ENCODE measurements around the gene SOCS3. TPM values are rescaled to one million over a fixed set of nuclear protein-coding genes. Genes with fewer than 3 reads are reported as not detected.

Gene SOCS3
- total and polyA plus RNA-seq, 10 of the 15 experiments (the other 5 are each of a cell fraction or from before 2014, with no cell fraction given) = 0.05 to 3.9 (median 1.0) TPM

- TF ChIP-seq NBN (IDR thresholded peaks at IDR 0.05) = 0 out of 2 replicates have a peak, but pooled peaks have one; percentile 46
- TF ChIP-seq PRDM15 (CRISPR knock-in tag; IDR thresholded peaks at IDR 0.05) = no peak
- TF ChIP-seq RCOR1 (conservative IDR thresholded peaks at IDR 0.05; ENCODE audit: low read depth, low read length) = no peak
- TF ChIP-seq BCLAF1 (IDR thresholded peaks at IDR 0.05) = no peak
- 0 out of 2 replicates have a peak, but pooled peaks have one; percentile 5 for TF ChIP-seq BCL11A (IDR thresholded peaks at IDR 0.05; ENCODE audit: low read depth, low read length)
- TF ChIP-seq ZSCAN29 (IDR thresholded peaks at IDR 0.05) = no peak
- no peak for TF ChIP-seq REST (IDR thresholded peaks at IDR 0.05; ENCODE audit: low read depth, low read length)
- no peak for TF ChIP-seq ZNF592 (IDR thresholded peaks at IDR 0.05)
- no peak for TF ChIP-seq CHD2 (IDR thresholded peaks at IDR 0.05; ENCODE audit: borderline replicate concordance, low read depth, low read length)
- TF ChIP-seq MXI1 (IDR thresholded peaks at IDR 0.05; ENCODE audit: low read depth, low read length) = peak; percentile 69; the same call in 1 of the 2 replicates
- no peak for TF ChIP-seq CHD4 (IDR thresholded peaks at IDR 0.05)
- TF ChIP-seq YBX1 (IDR thresholded peaks at IDR 0.05) = no peak
- no peak for TF ChIP-seq NFYA (IDR thresholded peaks at IDR 0.05; ENCODE audit: borderline replicate concordance, low read depth, low read length)
- TF ChIP-seq SUPT20H (IDR thresholded peaks at IDR 0.05; ENCODE audit: borderline replicate concordance, control insufficient read depth, low read depth, low read length) = no peak
Measured at GRCh38 chr17:78378225-78379130, 18.6 kb upstream of the SOCS3 start, which contains the start of gene PGS1 (continued).
